Kidney (tissue), 14 donors: Measurements from ENCODE around the gene SORCS2. TPM values are rescaled to one million over a fixed set of nuclear protein-coding genes. Genes with fewer than 3 reads are reported as not detected.

ENCODE experiments used
- DNase-seq, 5 donors: peaks; one replicate each; pipeline ENCODE4 v3.0.0-alpha.2; 2013 to 2020
- FAIRE-seq: peaks from 2 replicates; lab custom pipeline; 2012; peaks lifted over from hg19 to GRCh38; lab: Jason Lieb, UNC
- H3K27ac ChIP-seq, 2 donors: one replicate each; pipeline ENCODE4 v1.7.0; 2013; ENCODE audit warnings: low read depth in 2 of 2, low read length in 2 of 2, inconsistent platforms in 1 of 2
- H3K27me3 ChIP-seq: one replicate; pipeline ENCODE4 v1.7.1; 2013; ENCODE audit warnings: low read length, inconsistent platforms; ENCODE audit not compliant: control insufficient read depth, insufficient read depth
- H3K36me3 ChIP-seq, 3 donors: one replicate each; pipeline versions ENCODE4 v1.7.0 to v1.7.1; 2013; ENCODE audit warnings: low read length in 3 of 3, control low read depth in 1 of 3, inconsistent platforms in 1 of 3; ENCODE audit not compliant: insufficient read depth in 3 of 3, control insufficient read depth in 2 of 3
- H3K4me1 ChIP-seq, 3 donors: one replicate each; pipeline versions ENCODE4 v1.7.0 to v1.7.1; 2013; ENCODE audit warnings: low read length in 3 of 3, inconsistent platforms in 1 of 3, low read depth in 1 of 3; ENCODE audit not compliant: control insufficient read depth in 2 of 3, insufficient read depth in 2 of 3
- H3K4me3 ChIP-seq, 3 donors: one replicate each; pipeline versions ENCODE4 v1.7.0 to v1.8.1; 2013; ENCODE audit warnings: low read length in 3 of 3, control low read depth in 1 of 3, inconsistent platforms in 1 of 3
- H3K9ac ChIP-seq, 3 donors: one replicate each; pipeline versions ENCODE4 v1.7.0 to v1.7.1; 2013; ENCODE audit warnings: low read length in 3 of 3, control low read depth in 1 of 3, inconsistent platforms in 1 of 3
- H3K9me3 ChIP-seq, 3 donors: one replicate each; pipeline versions ENCODE4 v1.7.0 to v1.7.1; 2013; ENCODE audit warnings: low read length in 3 of 3, control low read depth in 1 of 3, inconsistent platforms in 1 of 3; ENCODE audit not compliant: control insufficient read depth in 2 of 3, insufficient read depth in 1 of 3
- CTCF ChIP-seq: IDR thresholded peaks from 3 replicates; pipeline ENCODE4 v1.5.1; 2012; ENCODE audit warnings: mild to moderate bottlenecking, moderate library complexity, borderline replicate concordance; ENCODE audit not compliant: insufficient read depth; ENCODE audit errors: extremely low read depth
- intact Hi-C: fragments of 100-400 bp; cut with DNase I; formaldehyde crosslinking; loops from one replicate; pipeline ENCODE4 v1.11.1; 2022
- polyA plus RNA-seq: library from polyadenylated mRNA; stranded (reverse); fragments of 350-450 nt; fragmentation: Illumina TruSeq; extraction: RNeasy Lipid Tissue Mini Kit (QIAGEN cat#74804); gene quantifications from one replicate; pipeline ENCODE4 v1.2.3, GENCODE V29; 2014; ENCODE audit warnings: low read depth, low replicate concordance; ENCODE audit not compliant: insufficient read depth
- total RNA-seq: library from RNA; stranded (reverse); fragmentation: NEBNext Ultra II Directional; extraction: Animal tissue kit (Norgen Biotek cat#: 25700); gene quantifications from one replicate; pipeline ENCODE4 v1.2.1, GENCODE V29; 2021
- donor health status: control.
- donor health status: control.
- donor health status: control.
- donor health status: control.
- donor health status: control.
- donor health status: DM: yes; HTN: yes; CAD: no.
- donor health status: Normal renal cell carcinoma (clear cell type).

SORCS2 gene
- total and polyA plus RNA-seq, 2 donors from 2014 or later: 6.1 to 9.1 TPM

- no peak for TF ChIP-seq CTCF
- no peaks in the 10 kb centered on the region for H3K9me3 ChIP-seq
- no peaks in the 10 kb centered on the region for H3K27me3 ChIP-seq
- no peaks in the 10 kb centered on the region for H3K36me3 ChIP-seq
- FAIRE-seq (no peak), DNase-seq (no peak)
- no peaks in the 10 kb centered on the region for H3K4me1 ChIP-seq
- H3K4me3 ChIP-seq: no peak overlapping the region
- H3K27ac ChIP-seq: no peak overlapping the region
- H3K9ac ChIP-seq: no peak overlapping the region
- intact Hi-C loops: no loop called here
These were observed 70.8 kb downstream of the SORCS2 start for GRCh38 chr4:7263166-7263565.

GRCh38 chr4:7264694-7265093 is 72.4 kb downstream of the SORCS2 start:
- Histone ChIP-seq H3K9ac (no peak overlapping the region), H3K27ac (no peak overlapping the region), H3K4me1 (no peaks in the 10 kb centered on the region), H3K27me3 (no peaks in the 10 kb centered on the region), H3K9me3 (no peaks in the 10 kb centered on the region), H3K36me3 (no peaks in the 10 kb centered on the region), H3K4me3 (no peak overlapping the region)
- no peak for DNase-seq
- intact Hi-C loops: no loop called here
- TF ChIP-seq CTCF: no peak
- FAIRE-seq: no peak

GRCh38 chr4:7266525-7267292 is 74.4 kb downstream of the SORCS2 start:
- Histone ChIP-seq H3K4me1 (no peaks in the 10 kb centered on the region), H3K9ac (no peak overlapping the region), H3K4me3 (no peak overlapping the region), H3K36me3 (no peaks in the 10 kb centered on the region), H3K9me3 (no peaks in the 10 kb centered on the region), H3K27me3 (no peaks in the 10 kb centered on the region), H3K27ac (no peak overlapping the region)
- intact Hi-C loops: no loop called here
- DNase-seq (no peak), FAIRE-seq (no peak)
- TF ChIP-seq CTCF: no peak
